PC-3 (cell line): Measurements from ENCODE around the gene CBARP.

Experiments used
- EZH2phosphoT487 ChIP-seq: fragments of 300-600 bp; sonication (generic); IDR thresholded peaks from 2 replicates; pipeline ENCODE4 v1.6.1; 2018; ENCODE audit warnings: mild to moderate bottlenecking, antibody characterized with exemption, low read length, borderline replicate concordance
- TF ChIP-seq, protein P1 (sequence below): fragments of 300-600 bp; sonication (generic); conservative IDR thresholded peaks from 2 replicates; pipeline ENCODE4 v1.5.1; 2017; ENCODE audit warnings: antibody characterized with exemption, low read depth, mild to moderate bottlenecking, low read length

DNA sequence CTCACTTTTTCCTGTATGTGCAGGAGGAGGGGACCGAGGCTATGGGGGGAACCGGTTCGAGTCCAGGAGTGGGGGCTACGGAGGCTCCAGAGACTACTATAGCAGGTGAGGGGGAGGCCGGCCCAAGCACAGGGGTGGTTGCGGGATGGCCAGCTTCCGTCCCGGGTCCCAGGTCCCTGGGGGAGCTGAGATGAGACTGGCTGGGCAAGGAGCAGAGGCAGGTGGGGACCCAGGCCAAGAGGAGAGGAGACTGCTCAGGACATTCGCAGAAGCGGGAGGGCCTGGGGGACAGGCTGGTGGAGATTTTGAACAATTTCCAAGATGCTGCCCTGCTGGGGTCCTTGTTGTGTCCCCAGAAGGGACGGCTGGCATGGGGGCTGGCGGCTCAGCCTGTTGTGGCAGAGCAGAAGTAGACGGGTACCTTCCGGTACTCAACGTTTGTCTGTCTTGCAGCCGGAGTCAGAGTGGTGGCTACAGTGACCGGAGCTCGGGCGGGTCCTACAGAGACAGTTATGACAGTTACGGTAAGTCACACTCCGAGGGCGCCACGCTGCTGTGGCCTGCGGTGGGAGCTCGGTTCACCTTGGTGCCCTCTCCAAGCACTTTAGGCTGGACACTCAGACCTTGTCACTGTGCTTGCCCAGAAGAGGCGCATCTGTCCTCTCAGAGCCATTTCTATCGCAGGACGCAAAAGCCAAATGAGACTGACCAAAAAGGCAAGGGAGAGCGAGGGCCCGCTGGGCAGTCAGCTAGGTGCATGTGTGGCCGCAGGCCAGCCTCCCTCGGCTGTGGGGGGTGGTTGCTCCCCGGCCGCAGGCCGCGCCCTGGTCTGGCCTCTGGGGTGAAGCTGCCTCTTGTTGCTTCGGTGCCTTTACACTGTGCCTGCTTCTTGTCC lies 34.0 kb upstream of the CBARP start:
- TF ChIP-seq, protein P1, sequence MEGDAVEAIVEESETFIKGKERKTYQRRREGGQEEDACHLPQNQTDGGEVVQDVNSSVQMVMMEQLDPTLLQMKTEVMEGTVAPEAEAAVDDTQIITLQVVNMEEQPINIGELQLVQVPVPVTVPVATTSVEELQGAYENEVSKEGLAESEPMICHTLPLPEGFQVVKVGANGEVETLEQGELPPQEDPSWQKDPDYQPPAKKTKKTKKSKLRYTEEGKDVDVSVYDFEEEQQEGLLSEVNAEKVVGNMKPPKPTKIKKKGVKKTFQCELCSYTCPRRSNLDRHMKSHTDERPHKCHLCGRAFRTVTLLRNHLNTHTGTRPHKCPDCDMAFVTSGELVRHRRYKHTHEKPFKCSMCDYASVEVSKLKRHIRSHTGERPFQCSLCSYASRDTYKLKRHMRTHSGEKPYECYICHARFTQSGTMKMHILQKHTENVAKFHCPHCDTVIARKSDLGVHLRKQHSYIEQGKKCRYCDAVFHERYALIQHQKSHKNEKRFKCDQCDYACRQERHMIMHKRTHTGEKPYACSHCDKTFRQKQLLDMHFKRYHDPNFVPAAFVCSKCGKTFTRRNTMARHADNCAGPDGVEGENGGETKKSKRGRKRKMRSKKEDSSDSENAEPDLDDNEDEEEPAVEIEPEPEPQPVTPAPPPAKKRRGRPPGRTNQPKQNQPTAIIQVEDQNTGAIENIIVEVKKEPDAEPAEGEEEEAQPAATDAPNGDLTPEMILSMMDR: no peak
- no peak for TF ChIP-seq EZH2phosphoT487
